CD4-positive, alpha-beta T cell treated with Interferon alpha-2 for 1 hour (primary cell): ENCODE results near the gene SLC30A2.

ENCODE experiments used
- DNase-seq, 2 donors: peaks; one replicate each; pipeline ENCODE4 v3.0.0-alpha.2; 2020 to 2022

SLC30A2 gene

DNA sequence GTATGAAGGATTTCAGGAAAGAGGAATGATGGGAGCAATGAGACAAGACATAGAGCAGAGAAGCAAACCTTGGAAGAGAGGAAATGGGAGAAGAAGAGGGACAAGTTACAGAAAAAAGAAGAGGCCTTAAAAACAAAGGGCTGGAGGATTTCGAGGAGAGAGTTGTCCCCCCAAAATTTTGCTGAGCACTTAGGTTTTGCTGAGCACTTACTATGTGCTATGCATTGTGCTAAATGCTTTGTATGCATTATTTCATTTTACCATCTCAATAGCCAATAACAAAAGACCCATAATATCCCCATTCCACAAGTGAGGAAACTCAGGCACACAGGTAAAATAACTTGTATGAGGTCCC lies 24.0 kb upstream of the SLC30A2 start:
- no peak for DNase-seq

DNA sequence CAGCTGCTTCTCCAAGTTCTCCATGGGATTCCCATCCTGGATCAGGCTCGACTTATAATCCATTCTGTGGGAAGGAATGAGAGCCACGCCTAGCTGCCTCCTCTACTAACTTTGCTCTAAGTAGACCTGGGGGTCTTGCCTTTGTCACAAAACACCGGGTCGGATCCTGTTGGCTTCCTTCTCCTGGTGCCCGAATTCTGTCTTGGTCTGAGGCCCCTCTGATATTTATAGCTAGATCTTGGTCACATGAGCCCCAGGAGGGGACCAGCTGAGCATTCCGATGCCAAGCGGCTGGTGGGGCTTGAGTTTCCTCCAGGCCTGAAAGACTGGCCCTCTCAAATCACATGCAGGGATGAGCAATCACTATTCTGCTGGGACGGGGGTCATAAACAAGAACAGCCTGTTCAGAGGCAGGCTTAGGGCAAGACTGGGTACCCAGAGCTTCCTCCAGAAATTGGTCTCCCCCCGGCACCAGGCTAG lies 21.6 kb upstream of the SLC30A2 start, which contains the start of gene TRIM63:
Gene TRIM63, minus strand, starts transcription at position 199 of the 480 bp plus-strand sequence. Its CDS starts 136 bp downstream, at position 63.
- DNase-seq: no peak

DNA sequence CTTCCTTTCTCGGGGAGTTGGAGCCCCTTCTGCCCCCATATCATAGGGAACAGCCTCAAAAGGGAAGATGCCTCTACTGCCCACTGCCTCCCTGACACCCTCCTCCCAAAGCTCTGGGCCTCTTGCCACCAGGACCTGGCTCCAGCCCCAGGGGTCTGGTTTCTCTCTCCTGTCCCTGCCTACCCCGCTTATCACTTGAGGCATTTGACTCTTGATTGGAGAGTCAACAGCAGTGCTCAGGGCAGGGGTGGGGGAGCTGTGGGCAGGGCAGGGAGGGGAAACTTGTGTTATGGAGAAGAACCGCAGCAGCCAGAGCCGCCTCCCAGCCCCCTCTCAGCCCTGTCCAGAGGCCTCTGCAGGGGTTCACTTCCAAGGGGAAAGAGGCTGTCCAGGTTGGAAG lies 20.9 kb upstream of the SLC30A2 start:
- DNase-seq: no peak

GRCh38 chr1:26066160-26066559 lies 20.2 kb upstream of the SLC30A2 start:
- DNase-seq: no peak

- DNase-seq: no peak
Measured at GRCh38 chr1:26064553-26064952, 18.6 kb upstream of the SLC30A2 start.

GRCh38 chr1:26060832-26061574 lies 15.1 kb upstream of the SLC30A2 start:
- DNase-seq: no peak

GRCh38 chr1:26059906-26060305 lies 14.0 kb upstream of the SLC30A2 start:
- DNase-seq: no peak

DNA sequence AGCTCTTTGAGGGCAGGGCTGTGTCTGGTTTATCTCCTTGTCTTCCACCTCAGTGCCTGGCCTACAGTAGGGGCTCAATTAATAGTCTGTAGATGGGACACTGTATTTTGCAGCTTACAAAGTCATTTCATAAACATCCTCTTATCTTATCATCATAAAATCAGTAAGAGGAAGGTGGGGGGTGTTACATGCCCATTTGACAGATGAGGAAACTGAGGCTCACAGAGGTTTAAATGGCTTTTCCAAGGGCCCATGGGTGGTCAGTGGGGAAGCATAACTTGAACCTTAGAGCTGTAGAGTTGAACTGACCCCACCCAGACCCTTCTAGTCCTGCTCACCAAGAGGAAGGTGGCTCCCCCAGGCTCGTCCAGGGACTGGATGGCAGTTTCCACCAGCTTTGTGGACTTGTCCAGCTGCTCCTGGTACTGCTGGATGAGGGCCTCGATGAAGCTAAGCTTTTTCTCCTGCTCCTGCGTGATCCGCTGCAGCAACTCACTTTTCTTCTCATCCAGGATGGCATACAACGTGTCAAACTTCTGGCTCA lies 12.2 kb upstream of the SLC30A2 start:
- DNase-seq: no peak

DNA sequence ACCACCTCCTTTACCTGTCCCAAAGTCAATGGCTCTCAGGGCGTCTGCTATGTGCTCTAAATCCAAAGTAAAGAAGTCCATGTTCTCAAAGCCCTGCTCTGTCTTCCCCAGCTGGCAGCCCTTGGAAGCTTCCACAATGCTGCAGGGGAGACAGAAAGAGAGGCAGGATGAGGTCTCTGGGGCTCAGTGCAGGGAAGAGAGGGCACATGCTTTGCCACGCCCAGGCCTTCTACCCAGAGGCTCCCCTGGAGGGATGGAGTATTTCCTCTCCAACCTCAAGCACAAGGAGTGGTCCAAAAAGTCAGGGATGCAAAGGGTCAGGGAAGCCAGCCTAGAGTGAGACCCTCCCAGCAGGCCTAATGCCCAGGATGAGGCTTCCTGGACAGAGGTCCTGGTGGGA lies 11.3 kb upstream of the SLC30A2 start:
- DNase-seq: no peak

DNA sequence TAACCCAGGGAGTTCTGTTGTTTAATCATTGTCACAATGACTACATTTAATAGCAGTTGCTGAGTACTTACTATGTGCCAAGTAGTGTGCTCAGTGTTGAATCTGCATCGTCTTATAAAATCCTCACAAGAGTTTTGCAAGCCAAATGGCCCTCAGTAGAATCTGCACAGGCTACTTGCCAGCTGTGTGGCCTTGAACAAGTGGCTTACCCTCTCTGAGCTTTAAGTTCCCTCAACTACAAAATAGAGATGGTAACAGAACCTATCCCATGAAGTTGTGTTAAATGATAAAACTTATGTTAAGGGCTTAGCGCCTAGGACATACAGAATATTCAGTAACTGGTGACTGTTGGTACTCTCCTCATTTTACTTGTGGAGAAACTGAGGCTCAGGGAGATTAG lies 9.1 kb upstream of the SLC30A2 start:
- DNase-seq: no peak

DNA sequence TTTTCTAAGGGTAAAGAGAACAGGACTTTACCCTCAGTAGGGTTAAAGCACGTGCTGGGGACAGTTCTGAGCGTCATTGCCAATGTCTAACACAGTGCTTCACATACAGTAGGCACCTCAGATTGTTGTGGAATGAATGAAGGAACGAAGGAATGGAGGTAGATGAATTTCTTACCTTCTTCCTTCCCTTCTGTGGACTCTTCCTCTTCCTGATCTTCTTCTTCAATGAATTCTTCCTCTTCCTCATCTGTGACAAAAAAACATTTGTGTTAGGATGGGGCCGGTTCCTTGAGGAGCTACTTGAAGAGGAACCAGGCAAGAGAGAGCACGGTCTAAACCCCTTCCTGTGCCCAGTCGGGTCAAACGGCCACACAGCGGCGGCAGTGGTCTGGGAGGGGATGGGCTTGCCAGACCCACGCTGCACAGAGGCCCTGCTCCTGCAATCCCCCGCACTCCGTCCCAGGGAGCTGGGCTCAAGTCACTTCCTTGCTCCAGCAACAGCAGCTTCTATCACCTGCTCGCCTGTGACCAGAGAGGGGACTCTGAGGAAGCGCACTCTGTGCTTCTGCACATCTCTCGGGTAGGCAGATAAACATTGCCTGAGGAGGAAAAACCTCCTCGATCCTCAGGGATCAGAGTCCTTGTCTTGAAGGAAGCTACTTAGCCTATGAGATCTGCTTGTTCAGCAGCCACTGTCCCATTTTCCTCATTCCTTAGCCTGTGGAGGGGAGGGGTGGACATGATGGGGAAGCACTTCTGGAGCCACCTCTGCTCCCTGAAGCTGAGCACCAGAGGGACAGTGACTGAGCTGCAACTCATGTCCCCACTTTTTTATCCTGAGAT lies 8.0 kb upstream of the SLC30A2 start:
- DNase-seq: no peak

DNA sequence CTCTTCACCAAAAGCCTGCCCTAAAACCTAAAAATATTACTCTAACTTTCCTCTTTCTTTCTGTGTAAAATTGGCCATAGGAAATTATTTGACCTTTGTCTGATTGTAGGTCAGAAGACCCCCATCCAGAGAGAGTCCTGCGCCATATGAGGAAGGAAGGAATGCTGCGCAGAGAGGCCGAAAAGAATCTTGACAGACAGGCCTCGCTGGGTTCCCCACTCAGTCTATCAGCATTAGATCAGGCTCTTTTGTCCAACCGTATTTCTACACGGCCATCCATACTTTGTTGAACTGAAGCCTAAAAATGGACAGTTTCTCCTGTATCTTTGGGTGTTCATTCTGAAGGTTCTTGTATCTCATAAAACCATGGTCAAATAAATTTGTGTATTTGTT lies 4.3 kb upstream of the SLC30A2 start:
- DNase-seq: no peak

GRCh38 chr1:26049531-26050247 lies 3.8 kb upstream of the SLC30A2 start:
- DNase-seq: no peak

- no peak for DNase-seq
Measured at GRCh38 chr1:26047278-26047874, 1.5 kb upstream of the SLC30A2 start.

- DNase-seq: no peak
Measured at GRCh38 chr1:26046246-26047095, 553 bp upstream of the SLC30A2 start.

DNA sequence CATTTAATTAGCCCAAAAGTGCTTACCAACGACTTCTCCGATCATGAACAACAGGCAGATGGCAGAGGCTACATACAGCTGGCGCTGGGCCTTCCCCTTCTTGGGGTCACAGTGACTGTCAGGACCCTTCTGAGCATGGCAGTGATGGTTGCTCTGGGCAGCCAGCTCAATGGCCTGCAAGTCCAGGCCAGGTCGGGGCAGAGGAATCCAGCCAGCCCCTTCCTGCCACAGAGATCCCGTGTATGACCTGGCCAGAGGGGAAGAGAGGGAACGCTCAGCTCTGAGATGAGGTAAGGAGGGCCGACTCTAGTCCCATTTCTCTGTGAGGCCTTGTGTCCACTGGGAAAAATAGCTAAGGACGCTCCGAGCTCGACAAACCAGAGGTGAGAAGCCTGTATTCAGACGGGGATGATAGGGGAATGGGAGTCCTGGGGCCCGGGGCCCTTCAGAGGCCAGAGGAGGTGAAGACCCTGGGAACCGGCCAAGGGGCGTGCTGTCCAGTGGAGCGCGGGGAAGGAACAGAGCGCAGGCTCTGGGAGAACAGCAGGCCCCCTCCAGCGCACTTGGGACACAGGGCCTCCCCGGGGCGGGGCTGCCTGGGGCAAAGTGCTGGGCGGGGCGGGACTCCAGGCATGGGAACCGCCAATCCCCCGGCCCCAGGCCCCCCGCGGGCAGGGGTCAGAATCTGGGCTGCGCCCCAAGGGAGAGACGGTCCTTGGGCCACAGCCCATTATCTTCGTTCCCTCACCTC lies 772 bp downstream of the SLC30A2 start:
- no peak for DNase-seq

- DNase-seq: no peak
Measured at GRCh38 chr1:26044414-26044813, 1.5 kb downstream of the SLC30A2 start.

DNA sequence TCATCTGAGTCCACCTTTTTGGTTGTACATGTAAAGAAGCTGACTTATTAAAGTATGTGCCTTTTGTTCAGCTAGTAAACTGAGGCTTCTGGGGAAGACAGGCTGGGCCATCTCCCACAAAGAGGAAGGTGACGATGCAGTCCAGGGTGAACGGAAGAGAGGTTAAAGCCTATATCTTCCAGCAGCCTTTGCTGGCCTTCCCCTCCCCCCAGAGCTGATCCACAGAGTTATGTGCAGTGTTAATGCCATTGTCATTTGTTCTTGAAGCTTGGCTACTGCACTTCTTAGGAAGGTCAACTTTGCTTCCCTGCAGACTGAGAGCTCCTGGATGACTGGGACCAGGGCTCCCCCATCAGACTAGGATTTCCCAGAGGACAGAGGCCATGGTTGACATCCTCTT lies 2.2 kb downstream of the SLC30A2 start:
- no peak for DNase-seq

- DNase-seq: no peak
Measured at GRCh38 chr1:26041978-26042377, 3.9 kb downstream of the SLC30A2 start.

DNA sequence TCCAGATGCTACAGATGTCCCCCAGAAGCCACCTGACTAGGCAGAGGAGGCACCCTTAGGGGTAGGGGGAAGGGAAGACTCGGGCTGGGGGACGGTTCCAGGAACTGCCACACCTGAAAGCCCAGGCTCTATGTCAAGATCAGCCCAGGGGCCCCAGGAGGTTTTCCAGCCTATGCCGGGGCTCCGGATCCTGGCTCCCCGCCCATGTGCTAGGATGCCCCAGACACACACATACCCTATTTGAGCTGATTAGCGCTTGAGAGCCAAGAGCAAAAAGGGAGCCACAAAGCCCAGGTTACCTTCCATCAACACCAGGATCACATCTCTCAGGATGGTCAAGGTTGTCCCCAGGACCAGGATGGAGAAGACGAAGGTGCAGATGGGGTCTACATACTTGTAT lies 4.5 kb downstream of the SLC30A2 start:
- DNase-seq: no peak

DNA sequence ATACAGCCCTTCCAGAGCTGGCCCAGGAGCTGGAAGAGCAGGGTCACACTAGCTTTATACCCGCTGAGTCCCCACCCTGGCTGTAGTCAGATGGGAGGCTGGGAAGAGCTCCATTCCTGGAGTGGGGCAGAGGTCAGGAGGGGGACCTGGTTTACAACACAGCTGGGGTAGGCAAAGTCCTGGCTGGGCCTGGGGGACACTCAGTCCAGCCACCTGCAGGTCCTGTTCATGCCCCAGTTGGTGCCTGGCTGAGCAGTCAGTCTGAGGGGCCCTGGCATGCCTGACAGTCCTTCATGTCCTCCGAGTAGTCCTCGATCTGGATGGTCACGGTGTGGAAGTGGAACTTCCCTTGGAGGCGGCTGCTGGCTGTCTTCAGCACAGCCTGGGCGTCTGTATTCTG lies 7.0 kb downstream of the SLC30A2 start:
- no peak for DNase-seq
